Tibial nerve (tissue), 4 donors: ENCODE data around the gene PLEK. TPM values are rescaled to one million over a fixed set of nuclear protein-coding genes. Genes with fewer than 3 reads are reported as not detected.

Experiments
- DNase-seq, 2 donors: peaks; one replicate each; pipeline ENCODE4 v3.0.0-alpha.2; 2019; ENCODE audit warnings: low spot score in 2 of 2
- H3K27ac ChIP-seq, 4 donors: fragments of 200-600 bp; sonication (generic) in 3 of 4; one replicate each; pipeline ENCODE4 v1.5.1; 2017 to 2019; ENCODE audit warnings: mild to moderate bottlenecking in 1 of 4
- H3K27me3 ChIP-seq, 2 donors: fragments of 200-600 bp; sonication (generic) in 1 of 2; one replicate each; pipeline versions ENCODE4 v1.5.1 to v1.6.0; 2017 to 2019
- H3K36me3 ChIP-seq, 3 donors: fragments of 200-600 bp; sonication (generic); one replicate each; pipeline ENCODE4 v1.5.1; 2018 to 2019
- H3K4me1 ChIP-seq, 4 donors: fragments of 200-600 bp; sonication (generic) in 3 of 4; one replicate each; pipeline ENCODE4 v1.5.1; 2017 to 2019
- H3K4me3 ChIP-seq, 4 donors: fragments of 200-600 bp; sonication (generic) in 3 of 4; one replicate each; pipeline ENCODE4 v1.5.1; 2017 to 2019; ENCODE audit warnings: mild to moderate bottlenecking in 1 of 4, moderate library complexity in 1 of 4
- H3K9me3 ChIP-seq, 4 donors: fragments of 200-600 bp; sonication (generic) in 3 of 4; one replicate each; pipeline ENCODE4 v1.5.1; 2017 to 2019
- EP300 ChIP-seq, 2 donors: sonication (generic); formaldehyde crosslinking; IDR thresholded peaks; one replicate each; pipeline ENCODE4 v1.6.1; 2017; ENCODE audit warnings: antibody characterized with exemption in 2 of 2, mild to moderate bottlenecking in 1 of 2
- POLR2A ChIP-seq, 2 donors: fragments of 450-650 bp; IDR thresholded peaks; one replicate each; pipeline ENCODE4 v1.6.1; 2017; ENCODE audit warnings: antibody characterized with exemption in 2 of 2, mild to moderate bottlenecking in 2 of 2, moderate library complexity in 2 of 2
- WGBS, 2 donors: methylation state at CpG; one replicate each; pipeline ENCODE4 v1.1.5; 2018; 5-methylcytosine and 5-hydroxymethylcytosine counted together
- total RNA-seq, 4 donors: library from RNA; depleted of rRNA; stranded (reverse); fragments of >200 nt; gene quantifications; one replicate each; pipeline ENCODE4 v1.1.0, GENCODE V29; 2016
- TF ChIP-seq, protein P1 (sequence below), 5 experiments: fragments of 200-600 bp in 3 of 5; fragments of 450-650 bp in 2 of 5; sonication (generic) in 3 of 5; IDR thresholded peaks; one replicate each; pipeline ENCODE4 v1.5.1; 2016 to 2019; ENCODE audit warnings: antibody characterized with exemption in 5 of 5, mild to moderate bottlenecking in 3 of 5, moderate library complexity in 2 of 5

PLEK gene
- total RNA-seq, 4 donors from 2014 or later = 7.8 to 9.8 (median 9.1) TPM

DNA sequence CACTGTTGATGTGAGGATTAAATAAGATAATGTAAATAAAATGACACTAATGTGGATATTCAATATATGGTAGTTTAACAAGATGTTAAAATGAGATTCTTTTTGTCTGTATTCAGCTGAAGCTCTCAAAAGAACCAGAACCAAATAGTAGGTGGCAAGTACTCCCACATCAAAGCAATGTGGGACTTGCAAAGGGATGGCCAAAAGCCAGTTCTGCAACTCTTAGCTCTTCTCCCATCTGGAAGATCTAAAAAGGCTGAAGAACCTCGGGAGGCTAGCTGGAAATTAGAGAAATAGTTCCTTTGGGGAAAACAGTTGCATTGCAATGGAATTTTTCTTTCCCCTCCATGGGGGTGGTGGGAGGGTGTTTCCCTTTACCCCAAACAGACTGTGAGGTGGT is 53.3 kb downstream of the PLEK start:
- Histone ChIP-seq H3K9me3 (no peaks in the 10 kb centered on the region), H3K36me3 (no peaks in the 10 kb centered on the region), H3K4me1 (no peaks in the 10 kb centered on the region), H3K4me3 (no peak overlapping the region), H3K27me3 (no peaks in the 10 kb centered on the region), H3K27ac (no peak overlapping the region)
- no peak for TF ChIP-seq EP300 (IDR thresholded peaks at IDR 0.05)
- DNase-seq = no peak
- 47 to 53% methylated on average over 1 of the region's 1 CpG for WGBS, 2 donors

DNA sequence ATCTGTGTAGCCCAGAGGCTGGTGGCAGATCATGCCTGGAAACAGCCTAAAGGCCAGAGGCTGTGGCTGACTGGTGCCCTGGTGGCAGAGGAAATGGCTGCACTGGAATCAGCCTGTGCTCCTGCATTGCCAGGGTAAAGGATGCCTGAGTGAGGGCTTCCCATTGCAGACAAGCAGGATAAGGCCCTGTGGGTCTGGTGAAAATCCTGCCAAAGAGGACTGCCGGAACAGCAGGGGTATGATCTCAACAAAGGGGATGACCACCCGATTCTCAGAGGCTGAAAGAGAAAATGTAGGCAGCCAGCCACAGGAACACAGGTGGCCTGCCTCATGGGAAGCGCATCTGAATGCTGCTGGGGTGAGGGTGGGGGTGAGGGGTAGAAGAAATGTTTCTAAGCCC is 53.8 kb downstream of the PLEK start:
- Histone ChIP-seq H3K4me3 (no peak overlapping the region), H3K4me1 (no peaks in the 10 kb centered on the region), H3K27me3 (no peaks in the 10 kb centered on the region), H3K9me3 (no peaks in the 10 kb centered on the region), H3K27ac (no peak overlapping the region), H3K36me3 (no peaks in the 10 kb centered on the region)
- no peak for DNase-seq
- TF ChIP-seq POLR2A (IDR thresholded peaks at IDR 0.05) (no peak), EP300 (IDR thresholded peaks at IDR 0.05) (no peak)
- TF ChIP-seq, protein P1, sequence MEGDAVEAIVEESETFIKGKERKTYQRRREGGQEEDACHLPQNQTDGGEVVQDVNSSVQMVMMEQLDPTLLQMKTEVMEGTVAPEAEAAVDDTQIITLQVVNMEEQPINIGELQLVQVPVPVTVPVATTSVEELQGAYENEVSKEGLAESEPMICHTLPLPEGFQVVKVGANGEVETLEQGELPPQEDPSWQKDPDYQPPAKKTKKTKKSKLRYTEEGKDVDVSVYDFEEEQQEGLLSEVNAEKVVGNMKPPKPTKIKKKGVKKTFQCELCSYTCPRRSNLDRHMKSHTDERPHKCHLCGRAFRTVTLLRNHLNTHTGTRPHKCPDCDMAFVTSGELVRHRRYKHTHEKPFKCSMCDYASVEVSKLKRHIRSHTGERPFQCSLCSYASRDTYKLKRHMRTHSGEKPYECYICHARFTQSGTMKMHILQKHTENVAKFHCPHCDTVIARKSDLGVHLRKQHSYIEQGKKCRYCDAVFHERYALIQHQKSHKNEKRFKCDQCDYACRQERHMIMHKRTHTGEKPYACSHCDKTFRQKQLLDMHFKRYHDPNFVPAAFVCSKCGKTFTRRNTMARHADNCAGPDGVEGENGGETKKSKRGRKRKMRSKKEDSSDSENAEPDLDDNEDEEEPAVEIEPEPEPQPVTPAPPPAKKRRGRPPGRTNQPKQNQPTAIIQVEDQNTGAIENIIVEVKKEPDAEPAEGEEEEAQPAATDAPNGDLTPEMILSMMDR (IDR thresholded peaks at IDR 0.05) = no peak
- WGBS, 2 donors = 73 to 75% methylated on average over 3 of the region's 3 CpGs

DNA sequence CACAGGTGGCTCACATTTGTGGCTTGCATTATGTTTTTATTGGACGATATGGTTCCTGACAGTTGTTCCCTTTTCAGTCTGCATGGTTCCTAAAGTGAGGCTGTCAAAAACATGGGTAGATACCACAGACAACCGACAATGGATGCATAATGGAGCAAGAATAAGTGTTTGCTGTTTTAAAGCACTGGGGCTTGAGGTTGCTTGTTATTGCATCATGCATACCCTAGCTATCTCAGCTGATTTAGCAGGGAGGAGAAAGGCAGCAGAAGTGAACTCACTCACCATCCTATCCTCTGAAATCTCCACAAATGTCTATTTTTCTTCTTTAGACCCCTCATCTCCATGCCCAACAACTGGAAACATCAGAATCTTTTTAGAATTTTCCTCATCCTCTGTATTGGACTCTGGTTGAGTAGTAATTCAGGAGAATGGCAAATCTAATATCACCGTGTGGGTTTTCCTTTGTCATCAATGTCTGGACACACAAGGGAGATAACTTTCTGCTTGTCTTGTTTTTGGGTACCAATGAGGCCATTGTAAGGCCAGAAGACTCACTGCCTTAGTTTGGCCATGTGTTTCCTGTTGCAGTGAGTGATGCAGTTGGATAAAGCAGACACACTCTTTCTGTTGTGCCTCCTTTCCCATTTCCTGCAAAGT is 55.3 kb downstream of the PLEK start:
- DNase-seq = no peak
- no peaks in the 10 kb centered on the region for H3K4me1 ChIP-seq
- 65 to 68% methylated on average over 3 of the region's 3 CpGs for WGBS, 2 donors
- no peak overlapping the region for H3K4me3 ChIP-seq
- H3K36me3 ChIP-seq = no peaks in the 10 kb centered on the region
- no peaks in the 10 kb centered on the region for H3K27me3 ChIP-seq
- H3K9me3 ChIP-seq = no peaks in the 10 kb centered on the region
- no peak overlapping the region for H3K27ac ChIP-seq
- no peak for TF ChIP-seq EP300 (IDR thresholded peaks at IDR 0.05)
- no peak for TF ChIP-seq POLR2A (IDR thresholded peaks at IDR 0.05)
- TF ChIP-seq, protein P1 (IDR thresholded peaks at IDR 0.05) = no peak

DNA sequence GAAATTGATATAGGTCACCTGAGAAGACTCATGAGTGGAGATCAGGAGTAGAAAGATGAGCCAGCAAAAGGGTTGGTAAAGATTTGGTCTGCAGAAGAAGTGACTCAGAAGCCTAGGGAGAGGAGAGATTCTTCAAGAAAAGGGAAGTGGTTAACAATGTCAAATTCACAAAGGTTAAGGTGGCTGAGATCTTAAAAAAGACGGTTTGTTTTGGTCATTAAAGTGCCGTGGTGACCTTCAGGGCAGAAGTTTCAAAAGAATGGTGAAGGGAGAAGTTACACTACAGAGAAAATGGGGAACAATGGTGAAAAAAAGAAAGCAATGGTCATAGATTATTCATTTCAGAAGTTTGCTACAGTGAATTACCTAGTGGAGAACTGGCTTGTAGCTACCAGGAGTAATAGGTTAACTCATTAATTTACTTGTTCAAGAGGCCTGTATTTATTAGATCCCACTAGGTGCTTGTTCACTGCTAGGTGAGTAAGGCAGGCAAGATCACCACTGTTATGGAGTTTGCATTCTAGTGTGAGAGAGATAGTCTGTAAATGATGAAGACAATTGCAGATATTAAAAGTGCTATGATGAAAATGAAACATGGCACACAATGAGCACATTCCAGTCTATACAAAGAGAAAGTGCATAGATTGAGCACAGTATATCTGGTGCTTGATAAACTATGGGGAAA is 59.0 kb downstream of the PLEK start:
- no peak for DNase-seq
- Histone ChIP-seq H3K27ac (no peak overlapping the region), H3K36me3 (no peaks in the 10 kb centered on the region), H3K4me1 (peaks cover 0 to 19% (median 13%) of the 10 kb centered on the region in 4 donors), H3K4me3 (no peak overlapping the region), H3K27me3 (no peaks in the 10 kb centered on the region), H3K9me3 (no peaks in the 10 kb centered on the region)
- TF ChIP-seq, protein P1 (IDR thresholded peaks at IDR 0.05) = no peak
- TF ChIP-seq POLR2A (IDR thresholded peaks at IDR 0.05) = no peak
- TF ChIP-seq EP300 (IDR thresholded peaks at IDR 0.05) = no peak
- 47% methylated on average over 2 of the region's 2 CpGs for WGBS, 2 donors

DNA sequence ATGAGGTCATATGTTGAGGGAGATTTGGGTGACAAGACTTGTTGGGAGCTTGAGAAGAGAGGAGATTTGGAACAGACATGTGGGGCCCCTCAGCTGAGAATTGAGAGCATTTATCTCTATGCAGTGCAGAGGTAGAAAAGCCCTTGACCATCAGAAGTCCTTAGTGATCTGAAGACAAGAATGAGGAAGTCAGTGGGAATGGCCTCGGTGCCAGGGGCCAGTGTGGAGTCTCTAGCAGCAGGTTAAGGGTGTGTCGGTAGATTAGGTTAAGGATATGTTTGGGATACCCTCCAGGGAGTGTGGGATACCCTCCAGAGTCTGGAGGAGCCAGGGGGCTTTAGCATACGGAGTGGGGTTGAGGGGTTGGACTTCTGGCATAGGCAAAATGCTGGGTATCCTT is 60.4 kb downstream of the PLEK start:
- no peaks in the 10 kb centered on the region for H3K36me3 ChIP-seq
- H3K4me1 ChIP-seq = peaks cover 0 to 19% (median 13%) of the 10 kb centered on the region in 4 donors
- DNase-seq = no peak
- no peaks in the 10 kb centered on the region for H3K27me3 ChIP-seq
- no peaks in the 10 kb centered on the region for H3K9me3 ChIP-seq
- no peak overlapping the region for H3K27ac ChIP-seq
- H3K4me3 ChIP-seq = no peak overlapping the region
- TF ChIP-seq EP300 (IDR thresholded peaks at IDR 0.05) (no peak), POLR2A (IDR thresholded peaks at IDR 0.05) (no peak)
- TF ChIP-seq, protein P1 (IDR thresholded peaks at IDR 0.05) = no peak
- WGBS, 2 donors = 78 to 80% methylated on average over 3 of the region's 3 CpGs
